HepG2 (cell line): ENCODE data around the gene PCGF3. TPM values are rescaled to one million over a fixed set of nuclear protein-coding genes. Genes with fewer than 3 reads are reported as not detected.

Experiments
- HCFC1 ChIP-seq: fragments of 150-350 bp; IDR thresholded peaks from 2 replicates; pipeline ENCODE4 v1.6.1; 2014; ENCODE audit warnings: low read depth, low read length
- JUNB ChIP-seq: sonication (generic); formaldehyde crosslinking; IDR thresholded peaks from 2 replicates; pipeline ENCODE4 v1.8.0; 2022; ENCODE audit warnings: missing genetic modification reagents, mild to moderate bottlenecking, borderline replicate concordance
- ZNF891 ChIP-seq: sonication (generic); formaldehyde crosslinking; IDR thresholded peaks from 2 replicates; pipeline ENCODE4 v1.5.0; 2020; ENCODE audit warnings: mild to moderate bottlenecking, missing genetic modification reagents
- polyA plus RNA-seq, 8 experiments: library from polyadenylated mRNA; depleted of rRNA in 3 of 8; stranded (reverse) in 7 of 8; unstranded in 1 of 8; fragments of >200 nt; fragmentation: Illumina TruSeq in 4 of 8; extraction: Trizol in 4 of 8; gene quantifications; 2 replicates each; pipeline versions ENCODE4 v1.2.1 to v1.2.3, GENCODE V29; 2011 to 2016; ENCODE audit warnings: low read depth in 4 of 8, missing spikeins in 1 of 8, mixed read lengths in 1 of 8; ENCODE audit not compliant: insufficient read depth in 1 of 8
- total RNA-seq, 5 experiments: library from RNA; depleted of rRNA; stranded (reverse); fragments of >200 nt; fragmentation: Illumina TruSeq; extraction: Trizol; gene quantifications; 2 replicates each; pipeline ENCODE4 v1.2.3, GENCODE V29; 2016; ENCODE audit warnings: low read depth in 1 of 5
- TF ChIP-seq, protein P1 (sequence below): sonication (generic); formaldehyde crosslinking; IDR thresholded peaks from 2 replicates; pipeline ENCODE4 v1.4.0; 2020; ENCODE audit warnings: missing genetic modification reagents, borderline replicate concordance
- TF ChIP-seq, protein P2 (sequence below): sonication (generic); formaldehyde crosslinking; IDR thresholded peaks from 2 replicates; pipeline ENCODE4 v1.4.0; 2020; ENCODE audit warnings: missing genetic modification reagents

Gene PCGF3
- total and polyA plus RNA-seq, 2 of the 13 experiments (the other 11 are each of a cell fraction or from before 2014, with no cell fraction given) = 28.6 to 66.2 TPM

GRCh38 chr4:718460-718859 is 12.8 kb downstream of the PCGF3 start (continued):
- TF ChIP-seq, protein P1, sequence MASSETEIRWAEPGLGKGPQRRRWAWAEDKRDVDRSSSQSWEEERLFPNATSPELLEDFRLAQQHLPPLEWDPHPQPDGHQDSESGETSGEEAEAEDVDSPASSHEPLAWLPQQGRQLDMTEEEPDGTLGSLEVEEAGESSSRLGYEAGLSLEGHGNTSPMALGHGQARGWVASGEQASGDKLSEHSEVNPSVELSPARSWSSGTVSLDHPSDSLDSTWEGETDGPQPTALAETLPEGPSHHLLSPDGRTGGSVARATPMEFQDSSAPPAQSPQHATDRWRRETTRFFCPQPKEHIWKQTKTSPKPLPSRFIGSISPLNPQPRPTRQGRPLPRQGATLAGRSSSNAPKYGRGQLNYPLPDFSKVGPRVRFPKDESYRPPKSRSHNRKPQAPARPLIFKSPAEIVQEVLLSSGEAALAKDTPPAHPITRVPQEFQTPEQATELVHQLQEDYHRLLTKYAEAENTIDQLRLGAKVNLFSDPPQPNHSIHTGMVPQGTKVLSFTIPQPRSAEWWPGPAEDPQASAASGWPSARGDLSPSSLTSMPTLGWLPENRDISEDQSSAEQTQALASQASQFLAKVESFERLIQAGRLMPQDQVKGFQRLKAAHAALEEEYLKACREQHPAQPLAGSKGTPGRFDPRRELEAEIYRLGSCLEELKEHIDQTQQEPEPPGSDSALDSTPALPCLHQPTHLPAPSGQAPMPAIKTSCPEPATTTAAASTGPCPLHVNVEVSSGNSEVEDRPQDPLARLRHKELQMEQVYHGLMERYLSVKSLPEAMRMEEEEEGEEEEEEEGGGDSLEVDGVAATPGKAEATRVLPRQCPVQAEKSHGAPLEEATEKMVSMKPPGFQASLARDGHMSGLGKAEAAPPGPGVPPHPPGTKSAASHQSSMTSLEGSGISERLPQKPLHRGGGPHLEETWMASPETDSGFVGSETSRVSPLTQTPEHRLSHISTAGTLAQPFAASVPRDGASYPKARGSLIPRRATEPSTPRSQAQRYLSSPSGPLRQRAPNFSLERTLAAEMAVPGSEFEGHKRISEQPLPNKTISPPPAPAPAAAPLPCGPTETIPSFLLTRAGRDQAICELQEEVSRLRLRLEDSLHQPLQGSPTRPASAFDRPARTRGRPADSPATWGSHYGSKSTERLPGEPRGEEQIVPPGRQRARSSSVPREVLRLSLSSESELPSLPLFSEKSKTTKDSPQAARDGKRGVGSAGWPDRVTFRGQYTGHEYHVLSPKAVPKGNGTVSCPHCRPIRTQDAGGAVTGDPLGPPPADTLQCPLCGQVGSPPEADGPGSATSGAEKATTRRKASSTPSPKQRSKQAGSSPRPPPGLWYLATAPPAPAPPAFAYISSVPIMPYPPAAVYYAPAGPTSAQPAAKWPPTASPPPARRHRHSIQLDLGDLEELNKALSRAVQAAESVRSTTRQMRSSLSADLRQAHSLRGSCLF (CRISPR knock-in tag) = no peak
- TF ChIP-seq JUNB (CRISPR knock-in tag) (no peak), ZNF891 (CRISPR knock-in tag) (no peak), HCFC1 (no peak)
- TF ChIP-seq, protein P2, sequence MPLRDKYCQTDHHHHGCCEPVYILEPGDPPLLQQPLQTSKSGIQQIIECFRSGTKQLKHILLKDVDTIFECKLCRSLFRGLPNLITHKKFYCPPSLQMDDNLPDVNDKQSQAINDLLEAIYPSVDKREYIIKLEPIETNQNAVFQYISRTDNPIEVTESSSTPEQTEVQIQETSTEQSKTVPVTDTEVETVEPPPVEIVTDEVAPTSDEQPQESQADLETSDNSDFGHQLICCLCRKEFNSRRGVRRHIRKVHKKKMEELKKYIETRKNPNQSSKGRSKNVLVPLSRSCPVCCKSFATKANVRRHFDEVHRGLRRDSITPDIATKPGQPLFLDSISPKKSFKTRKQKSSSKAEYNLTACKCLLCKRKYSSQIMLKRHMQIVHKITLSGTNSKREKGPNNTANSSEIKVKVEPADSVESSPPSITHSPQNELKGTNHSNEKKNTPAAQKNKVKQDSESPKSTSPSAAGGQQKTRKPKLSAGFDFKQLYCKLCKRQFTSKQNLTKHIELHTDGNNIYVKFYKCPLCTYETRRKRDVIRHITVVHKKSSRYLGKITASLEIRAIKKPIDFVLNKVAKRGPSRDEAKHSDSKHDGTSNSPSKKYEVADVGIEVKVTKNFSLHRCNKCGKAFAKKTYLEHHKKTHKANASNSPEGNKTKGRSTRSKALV (CRISPR knock-in tag) = no peak
